ENCODE results near the gene MACROD2.

MACROD2 gene

GRCh38 chr20:15476186-15476585 is 1480.9 kb downstream of the MACROD2 start:
- H3K4me3 ChIP-seq (ENCODE audit: low read depth, low read length) = no peak overlapping the region
- TF ChIP-seq CTCF (IDR thresholded peaks at IDR 0.05; ENCODE audit: borderline replicate concordance, insufficient read depth, low read depth, low read length) = no peak

- H3K4me3 ChIP-seq (ENCODE audit: low read depth, low read length) = no peak overlapping the region
- no peak for TF ChIP-seq CTCF (IDR thresholded peaks at IDR 0.05; ENCODE audit: borderline replicate concordance, insufficient read depth, low read depth, low read length)
Observed at GRCh38 chr20:15476781-15477180, 1481.5 kb downstream of the MACROD2 start.

DNA sequence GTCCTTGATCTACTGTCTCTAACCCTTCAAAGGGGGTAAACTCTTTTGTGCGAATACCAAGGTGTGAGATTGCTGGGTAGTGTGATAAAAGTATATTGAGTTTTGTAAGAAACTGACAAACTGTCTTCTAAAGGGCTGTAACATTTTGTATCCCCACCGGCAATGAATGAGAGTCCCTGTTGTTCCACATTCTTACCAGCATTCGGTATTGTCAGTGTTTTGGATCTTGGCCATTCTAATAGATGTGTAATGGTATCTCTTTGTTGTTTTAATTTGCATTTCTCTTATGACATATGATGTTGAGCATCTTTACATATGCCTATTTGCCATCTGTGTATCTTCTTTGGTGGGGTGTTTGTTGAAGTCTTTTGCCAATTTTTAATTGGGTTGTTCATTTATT is 1487.2 kb downstream of the MACROD2 start:
- no peak for TF ChIP-seq CTCF (IDR thresholded peaks at IDR 0.05; ENCODE audit: borderline replicate concordance, insufficient read depth, low read depth, low read length)
- H3K4me3 ChIP-seq (ENCODE audit: low read depth, low read length) = no peak overlapping the region

DNA sequence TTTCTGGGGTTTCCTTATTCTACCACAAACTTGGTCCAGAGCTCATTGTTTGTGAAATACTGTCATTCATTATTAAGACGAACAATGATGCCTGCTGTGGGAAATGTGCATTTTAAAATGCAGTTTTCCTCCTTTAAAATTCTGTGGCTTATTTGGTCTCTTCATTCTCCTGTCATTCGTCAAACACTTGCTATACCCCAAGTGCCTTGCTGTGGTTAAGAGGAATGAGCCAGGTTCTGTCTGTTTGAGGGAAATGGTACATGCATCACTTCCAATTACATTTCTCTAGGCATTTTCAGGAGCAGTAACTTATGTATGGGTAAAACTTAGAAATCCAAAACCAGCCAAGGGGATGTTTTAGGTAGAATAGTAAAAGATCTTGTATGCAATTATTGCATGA is 1490.2 kb downstream of the MACROD2 start:
- no peak overlapping the region for H3K4me3 ChIP-seq (ENCODE audit: low read depth, low read length)
- TF ChIP-seq CTCF (IDR thresholded peaks at IDR 0.05; ENCODE audit: borderline replicate concordance, insufficient read depth, low read depth, low read length) = no peak

DNA sequence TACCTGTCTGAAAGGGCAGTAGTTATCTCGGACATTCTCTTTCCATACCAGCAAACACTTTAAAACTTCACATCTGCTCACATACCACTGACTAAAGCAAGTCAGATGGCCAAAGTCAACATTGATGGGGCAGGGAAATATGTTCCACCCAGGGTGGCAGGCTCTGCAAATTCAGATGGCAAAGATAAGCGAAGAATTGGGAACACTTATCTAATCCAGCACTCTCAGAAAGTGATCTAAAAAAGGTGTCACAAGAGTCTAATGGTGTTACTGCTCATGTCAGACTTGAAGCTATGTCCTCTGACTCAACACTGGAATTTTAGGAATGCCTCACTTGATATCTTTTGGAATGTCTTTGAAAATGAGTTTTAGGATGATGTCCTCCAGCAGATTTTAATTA is 1491.7 kb downstream of the MACROD2 start:
- no peak for TF ChIP-seq CTCF (IDR thresholded peaks at IDR 0.05; ENCODE audit: borderline replicate concordance, insufficient read depth, low read depth, low read length)
- no peak overlapping the region for H3K4me3 ChIP-seq (ENCODE audit: low read depth, low read length)

DNA sequence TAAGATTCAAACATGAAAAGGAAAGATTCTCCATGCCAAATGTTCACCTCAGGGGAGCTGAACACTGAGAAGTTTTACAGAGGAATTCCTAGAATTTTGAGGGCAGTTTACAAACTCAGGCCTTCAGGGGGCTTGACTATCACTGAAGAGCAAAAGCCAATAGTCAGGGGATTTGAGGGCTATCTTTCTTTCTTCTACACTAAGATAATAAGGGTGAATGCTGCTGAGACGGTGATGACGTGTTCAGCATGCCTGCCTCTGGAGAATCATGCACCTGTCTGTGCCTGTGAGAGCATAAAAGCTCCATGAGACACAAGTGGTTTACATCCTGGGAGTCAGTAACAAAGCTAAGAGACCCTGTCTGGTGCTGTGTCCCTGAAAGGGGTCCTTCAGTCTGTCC is 1492.4 kb downstream of the MACROD2 start:
- no peak for TF ChIP-seq CTCF (IDR thresholded peaks at IDR 0.05; ENCODE audit: borderline replicate concordance, insufficient read depth, low read depth, low read length)

DNA sequence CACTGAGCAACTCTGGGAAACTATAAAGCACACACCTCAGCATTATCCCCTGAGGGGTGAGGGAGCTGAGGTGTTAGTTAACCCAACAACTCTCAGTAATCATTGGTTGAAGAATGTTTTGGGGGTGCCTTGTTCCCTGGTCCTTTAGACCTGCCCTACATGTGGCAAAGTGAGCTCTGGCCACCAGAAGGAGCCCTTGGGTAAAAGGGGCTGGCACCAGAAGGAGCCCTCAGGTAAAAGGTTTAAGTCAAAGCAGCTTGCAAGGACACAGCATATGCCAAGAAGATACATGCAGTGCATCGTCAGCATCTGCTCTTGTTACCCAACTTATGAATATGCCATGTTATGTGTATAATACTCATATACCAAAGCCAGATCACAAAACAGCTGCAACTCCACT is 1496.3 kb downstream of the MACROD2 start:
- no peak overlapping the region for H3K4me3 ChIP-seq (ENCODE audit: low read depth, low read length)
- TF ChIP-seq CTCF (IDR thresholded peaks at IDR 0.05; ENCODE audit: borderline replicate concordance, insufficient read depth, low read depth, low read length) = no peak

More for the DNA sequence above, 1492.4 kb downstream of the MACROD2 start:
- H3K4me3 ChIP-seq (ENCODE audit: low read depth, low read length) = no peak overlapping the region

Measured in GM12875 (cell line).